HepG2 (cell line): ENCODE data around the gene DNAJC30. TPM values are rescaled to one million over a fixed set of nuclear protein-coding genes. Genes with fewer than 3 reads are reported as not detected.

ENCODE experiments used
- DMAP1 ChIP-seq: IDR thresholded peaks from 2 replicates; pipeline ENCODE4 v1.6.1; 2016
- EP300 ChIP-seq, 3 experiments: sonication (generic) in 1 of 3; formaldehyde crosslinking in 1 of 3; IDR thresholded peaks; 2 replicates each; pipeline versions ENCODE4 v1.5.1 to v1.6.1; 2011 to 2020; ENCODE audit warnings: low read depth in 2 of 3, low read length in 2 of 3, borderline replicate concordance in 1 of 3, improper control_type of control experiment in 1 of 3, mild to moderate bottlenecking in 1 of 3, missing genetic modification reagents in 1 of 3, moderate library complexity in 1 of 3
- FOSL2 ChIP-seq: sonication (generic); formaldehyde crosslinking; IDR thresholded peaks from 2 replicates; pipeline ENCODE4 v1.4.0; 2020; ENCODE audit warnings: missing genetic modification reagents
- MIER2 ChIP-seq: IDR thresholded peaks from 2 replicates; pipeline ENCODE4 v1.6.1; 2016; ENCODE audit warnings: missing biosample characterization, missing genetic modification reagents
- MYC ChIP-seq: sonication (generic); formaldehyde crosslinking; IDR thresholded peaks from 2 replicates; pipeline ENCODE4 v1.9.0; 2021; ENCODE audit warnings: missing genetic modification reagents, borderline replicate concordance
- NR2C2 ChIP-seq: sonication (generic); formaldehyde crosslinking; IDR thresholded peaks from 2 replicates; pipeline ENCODE4 v1.4.0; 2020; ENCODE audit warnings: missing genetic modification reagents, mild to moderate bottlenecking, moderate library complexity, borderline replicate concordance
- PAXIP1 ChIP-seq: sonication (generic); formaldehyde crosslinking; conservative IDR thresholded peaks from 2 replicates; pipeline ENCODE4 v1.4.0; 2020; ENCODE audit warnings: mild to moderate bottlenecking, missing genetic modification reagents, moderate library complexity
- PRDM10 ChIP-seq: sonication (generic); formaldehyde crosslinking; IDR thresholded peaks from 2 replicates; pipeline ENCODE4 v1.4.0; 2020; ENCODE audit warnings: low read depth, missing genetic modification reagents
- REST ChIP-seq, 2 experiments: IDR thresholded peaks; 2 replicates each; pipeline ENCODE4 v1.6.1; 2011 to 2012; ENCODE audit warnings: low read length in 2 of 2, borderline replicate concordance in 1 of 2, low read depth in 1 of 2, mild to moderate bottlenecking in 1 of 2, moderate library complexity in 1 of 2
- ZKSCAN8 ChIP-seq: IDR thresholded peaks from 2 replicates; pipeline ENCODE4 v1.6.1; 2016; ENCODE audit warnings: borderline replicate concordance, missing genetic modification reagents, missing compliant biosample characterization
- ZNF766 ChIP-seq: sonication (generic); formaldehyde crosslinking; IDR thresholded peaks from 2 replicates; pipeline ENCODE4 v1.5.0; 2020; ENCODE audit warnings: missing genetic modification reagents, borderline replicate concordance
- polyA plus RNA-seq, 8 experiments: library from polyadenylated mRNA; depleted of rRNA in 3 of 8; stranded (reverse) in 7 of 8; unstranded in 1 of 8; fragments of >200 nt; fragmentation: Illumina TruSeq in 4 of 8; extraction: Trizol in 4 of 8; gene quantifications; 2 replicates each; pipeline versions ENCODE4 v1.2.1 to v1.2.3, GENCODE V29; 2011 to 2016; ENCODE audit warnings: low read depth in 4 of 8, missing spikeins in 1 of 8, mixed read lengths in 1 of 8; ENCODE audit not compliant: insufficient read depth in 1 of 8
- total RNA-seq, 5 experiments: library from RNA; depleted of rRNA; stranded (reverse); fragments of >200 nt; fragmentation: Illumina TruSeq; extraction: Trizol; gene quantifications; 2 replicates each; pipeline ENCODE4 v1.2.3, GENCODE V29; 2016; ENCODE audit warnings: low read depth in 1 of 5

Gene DNAJC30
- total and polyA plus RNA-seq, 2 of the 13 experiments (the other 11 are each of a cell fraction or from before 2014, with no cell fraction given): 3.3 to 3.8 TPM

- TF ChIP-seq REST (IDR thresholded peaks at IDR 0.05; ENCODE audit: borderline replicate concordance in 1 of 2, low read depth in 1 of 2, low read length in 2 of 2) (peak in 1 of 2 experiments; percentile 56; a peak in 1 of 4 replicates), ZKSCAN8 (0 out of 2 replicates have a peak, but pooled peaks have one; percentile 65), NR2C2 (CRISPR knock-in tag) (no peak), PAXIP1 (CRISPR knock-in tag) (peak; percentile 87), PRDM10 (no peak), FOSL2 (CRISPR knock-in tag) (peak; percentile 94), MIER2 (CRISPR knock-in tag) (no peak), EP300 (IDR thresholded peaks at IDR 0.05; ENCODE audit: low read depth in 2 of 2, low read length in 2 of 2) (peak; percentile 48 to 70; a peak in 3 of 4 replicates), EP300 (CRISPR knock-in tag; IDR thresholded peaks at IDR 0.05; ENCODE audit: borderline replicate concordance) (peak; percentile 79), DMAP1 (CRISPR knock-in tag) (0 out of 2 replicates have a peak, but pooled peaks have one; percentile 29), MYC (peak; percentile 30; the same call in 1 of the 2 replicates), ZNF766 (no peak)
Measured at GRCh38 chr7:73715648-73716317, 32.5 kb upstream of the DNAJC30 start (continued).
